Measurements from ENCODE around the gene RAI14.

Gene RAI14

GRCh38 chr5:34653708-34654107 lies 2.4 kb upstream of the RAI14 start:
- H3F3A ChIP-seq (ENCODE audit: control insufficient read depth, insufficient read depth): no peaks in the 10 kb centered on the region
- no peak overlapping the region for H3K4me3 ChIP-seq (ENCODE audit: low read length)
- H3K27me3 ChIP-seq (ENCODE audit: control insufficient read depth, low read length): no peaks in the 10 kb centered on the region
- TF ChIP-seq CTCF (IDR thresholded peaks at IDR 0.05; ENCODE audit: low read depth, low read length, poor library complexity, severe bottlenecking) (no peak), EZH2phosphoT487 (IDR thresholded peaks at IDR 0.05; ENCODE audit: borderline replicate concordance, low read length) (no peak)
- no peaks in the 10 kb centered on the region for H3K9me3 ChIP-seq (ENCODE audit: control insufficient read depth, insufficient read depth, low read length)
- no peaks in the 10 kb centered on the region for H3K79me2 ChIP-seq (ENCODE audit: control insufficient read depth, low read length)
- no peaks in the 10 kb centered on the region for H3K9me2 ChIP-seq (replicated peaks; ENCODE audit: control insufficient read depth, low read length)
- H3K36me3 ChIP-seq (ENCODE audit: control insufficient read depth, low read length): no peaks in the 10 kb centered on the region
- H3K4me1 ChIP-seq (ENCODE audit: control insufficient read depth, low read length): no peaks in the 10 kb centered on the region
- H3K27ac ChIP-seq (ENCODE audit: low read depth, low read length): no peak overlapping the region
- no peaks in the 10 kb centered on the region for H4K20me1 ChIP-seq (ENCODE audit: control insufficient read depth, insufficient read depth, low read depth, low read length)
- no peak overlapping the region for H3K4me2 ChIP-seq (ENCODE audit: low read length)

- no peak for TF ChIP-seq EZH2phosphoT487 (IDR thresholded peaks at IDR 0.05; ENCODE audit: borderline replicate concordance, low read length)
- no peak for TF ChIP-seq CTCF (IDR thresholded peaks at IDR 0.05; ENCODE audit: low read depth, low read length, poor library complexity, severe bottlenecking)
- H3K4me2 ChIP-seq (ENCODE audit: low read length): no peak overlapping the region
- no peaks in the 10 kb centered on the region for H3F3A ChIP-seq (ENCODE audit: control insufficient read depth, insufficient read depth)
- no peak overlapping the region for H3K27ac ChIP-seq (ENCODE audit: low read depth, low read length)
- no peak overlapping the region for H3K4me3 ChIP-seq (ENCODE audit: low read length)
- H4K20me1 ChIP-seq (ENCODE audit: control insufficient read depth, insufficient read depth, low read depth, low read length): no peaks in the 10 kb centered on the region
- no peaks in the 10 kb centered on the region for H3K79me2 ChIP-seq (ENCODE audit: control insufficient read depth, low read length)
- H3K4me1 ChIP-seq (ENCODE audit: control insufficient read depth, low read length): no peaks in the 10 kb centered on the region
- no peaks in the 10 kb centered on the region for H3K27me3 ChIP-seq (ENCODE audit: control insufficient read depth, low read length)
- H3K9me3 ChIP-seq (ENCODE audit: control insufficient read depth, insufficient read depth, low read length): no peaks in the 10 kb centered on the region
- no peaks in the 10 kb centered on the region for H3K9me2 ChIP-seq (replicated peaks; ENCODE audit: control insufficient read depth, low read length)
- no peaks in the 10 kb centered on the region for H3K36me3 ChIP-seq (ENCODE audit: control insufficient read depth, low read length)
Measured at GRCh38 chr5:34655354-34655991, 655 bp upstream of the RAI14 start.

GRCh38 chr5:34656700-34657273 lies 659 bp downstream of the RAI14 start:
- Histone ChIP-seq H3K79me2 (ENCODE audit: control insufficient read depth, low read length) (no peaks in the 10 kb centered on the region), H3F3A (ENCODE audit: control insufficient read depth, insufficient read depth) (no peaks in the 10 kb centered on the region), H3K4me1 (ENCODE audit: control insufficient read depth, low read length) (no peaks in the 10 kb centered on the region), H3K27ac (ENCODE audit: low read depth, low read length) (no peak overlapping the region), H3K9me3 (ENCODE audit: control insufficient read depth, insufficient read depth, low read length) (no peaks in the 10 kb centered on the region), H3K36me3 (ENCODE audit: control insufficient read depth, low read length) (no peaks in the 10 kb centered on the region), H3K4me3 (ENCODE audit: low read length) (no peak overlapping the region), H3K9me2 (replicated peaks; ENCODE audit: control insufficient read depth, low read length) (no peaks in the 10 kb centered on the region), H3K27me3 (ENCODE audit: control insufficient read depth, low read length) (no peaks in the 10 kb centered on the region), H3K4me2 (ENCODE audit: low read length) (no peak overlapping the region), H4K20me1 (ENCODE audit: control insufficient read depth, insufficient read depth, low read depth, low read length) (no peaks in the 10 kb centered on the region)
- TF ChIP-seq CTCF (IDR thresholded peaks at IDR 0.05; ENCODE audit: low read depth, low read length, poor library complexity, severe bottlenecking) (no peak), EZH2phosphoT487 (IDR thresholded peaks at IDR 0.05; ENCODE audit: borderline replicate concordance, low read length) (no peak)
